ENCODE data around the gene CSK.

The CSK gene

DNA sequence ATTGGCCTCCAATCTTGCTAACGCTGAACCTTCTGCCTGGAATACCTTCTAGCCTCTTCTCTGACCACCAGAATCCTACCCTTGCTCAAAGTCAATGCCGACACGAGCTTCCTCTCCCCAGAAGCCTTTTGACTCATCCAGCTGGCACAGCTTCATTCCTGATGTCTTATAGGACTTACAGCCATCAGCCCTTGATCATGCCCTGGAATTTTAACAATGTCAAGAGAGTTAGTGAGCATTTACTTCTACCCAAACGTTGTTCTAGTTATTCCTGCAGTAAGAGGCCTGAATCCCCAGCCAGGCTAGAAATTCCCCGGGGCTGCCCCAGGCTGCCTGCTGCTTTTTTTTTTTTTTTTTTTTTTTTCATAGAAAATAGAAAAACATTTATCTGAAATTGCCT lies 29.3 kb upstream of the CSK start:
- Histone ChIP-seq H3K27me3 (ENCODE audit: control insufficient read depth, insufficient read depth, low read length) (peaks cover 80% of the 10 kb centered on the region), H3K4me2 (ENCODE audit: low read length) (no peak overlapping the region), H3K9me3 (replicated peaks; ENCODE audit: low read length) (no peaks in the 10 kb centered on the region), H3K4me1 (ENCODE audit: control insufficient read depth, insufficient read depth, low read length) (no peaks in the 10 kb centered on the region), H3K4me3 (ENCODE audit: low read length) (no peak overlapping the region), H3K36me3 (ENCODE audit: insufficient read depth, low read length) (no peaks in the 10 kb centered on the region), H3K9ac (ENCODE audit: low read depth, low read length) (no peak overlapping the region)

DNA sequence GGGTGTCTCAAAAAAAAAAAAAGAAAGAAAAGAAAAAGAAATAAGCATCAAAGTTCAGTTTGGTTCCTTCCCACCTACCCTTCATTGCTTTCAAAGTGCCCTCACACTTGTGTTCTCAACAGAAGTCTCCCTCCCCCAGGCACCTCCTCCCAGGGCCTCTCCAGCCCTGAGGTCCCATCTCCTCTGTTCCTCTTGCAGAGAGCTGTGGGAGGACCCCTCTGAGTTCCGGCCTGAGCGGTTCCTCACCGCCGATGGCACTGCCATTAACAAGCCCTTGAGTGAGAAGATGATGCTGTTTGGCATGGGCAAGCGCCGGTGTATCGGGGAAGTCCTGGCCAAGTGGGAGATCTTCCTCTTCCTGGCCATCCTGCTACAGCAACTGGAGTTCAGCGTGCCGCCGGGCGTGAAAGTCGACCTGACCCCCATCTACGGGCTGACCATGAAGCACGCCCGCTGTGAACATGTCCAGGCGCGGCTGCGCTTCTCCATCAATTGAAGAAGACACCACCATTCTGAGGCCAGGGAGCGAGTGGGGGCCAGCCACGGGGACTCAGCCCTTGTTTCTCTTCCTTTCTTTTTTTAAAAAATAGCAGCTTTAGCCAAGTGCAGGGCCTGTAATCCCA lies 27.2 kb upstream of the CSK start:
- Histone ChIP-seq H3K4me1 (ENCODE audit: control insufficient read depth, insufficient read depth, low read length) (no peaks in the 10 kb centered on the region), H3K36me3 (ENCODE audit: insufficient read depth, low read length) (no peaks in the 10 kb centered on the region), H3K9ac (ENCODE audit: low read depth, low read length) (no peak overlapping the region), H3K27me3 (ENCODE audit: control insufficient read depth, insufficient read depth, low read length) (peaks cover 72% of the 10 kb centered on the region), H3K4me2 (ENCODE audit: low read length) (no peak overlapping the region), H3K4me3 (ENCODE audit: low read length) (no peak overlapping the region), H3K9me3 (replicated peaks; ENCODE audit: low read length) (no peaks in the 10 kb centered on the region)

DNA sequence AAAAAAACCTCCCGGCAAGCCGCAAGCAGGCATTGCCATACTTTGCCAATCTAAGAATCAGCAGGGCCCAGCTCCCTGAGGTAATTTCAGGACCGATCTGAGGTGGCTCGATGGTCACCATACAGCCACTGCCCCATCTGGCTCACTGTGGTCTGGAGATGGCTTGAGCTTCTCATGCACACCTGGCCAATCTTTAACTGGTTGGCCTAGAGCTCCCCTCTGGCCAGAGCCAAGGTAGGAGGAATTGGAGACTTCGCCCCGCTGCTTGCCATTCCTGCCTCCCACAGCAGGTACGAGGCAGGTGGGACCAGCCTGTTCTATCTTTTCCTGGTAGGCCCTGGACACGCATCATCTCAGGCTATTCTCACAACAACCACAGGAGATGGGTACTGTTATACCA lies 23.1 kb upstream of the CSK start:
- Histone ChIP-seq H3K27me3 (ENCODE audit: control insufficient read depth, insufficient read depth, low read length) (peaks cover 64% of the 10 kb centered on the region), H3K4me1 (ENCODE audit: control insufficient read depth, insufficient read depth, low read length) (no peaks in the 10 kb centered on the region), H3K9ac (ENCODE audit: low read depth, low read length) (no peak overlapping the region), H3K36me3 (ENCODE audit: insufficient read depth, low read length) (no peaks in the 10 kb centered on the region), H3K4me3 (ENCODE audit: low read length) (no peak overlapping the region), H3K4me2 (ENCODE audit: low read length) (no peak overlapping the region), H3K9me3 (replicated peaks; ENCODE audit: low read length) (no peaks in the 10 kb centered on the region)

DNA sequence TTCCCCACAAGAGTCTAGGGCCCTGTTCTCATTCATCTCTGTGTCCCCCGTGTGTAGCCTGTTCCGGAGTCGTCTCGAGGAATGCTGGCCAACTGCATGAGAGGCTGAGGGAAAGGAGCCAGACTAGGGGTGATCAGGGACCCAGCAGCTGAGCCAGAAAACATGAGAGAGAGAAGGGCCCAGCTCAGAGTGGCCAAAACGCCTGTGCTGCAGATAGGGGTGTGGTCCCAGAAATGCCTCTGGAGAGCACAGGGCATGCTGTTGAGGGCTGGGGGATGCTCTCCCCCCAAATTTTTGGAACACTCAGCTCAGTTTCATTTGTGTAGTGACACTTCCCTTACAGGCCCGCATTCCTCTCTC lies 19.1 kb upstream of the CSK start:
- H3K4me3 ChIP-seq (ENCODE audit: low read length) = no peak overlapping the region
- no peaks in the 10 kb centered on the region for H3K36me3 ChIP-seq (ENCODE audit: insufficient read depth, low read length)
- H3K27me3 ChIP-seq (ENCODE audit: control insufficient read depth, insufficient read depth, low read length) = peaks cover 53% of the 10 kb centered on the region
- H3K4me2 ChIP-seq (ENCODE audit: low read length) = no peak overlapping the region
- no peak overlapping the region for H3K9ac ChIP-seq (ENCODE audit: low read depth, low read length)
- no peaks in the 10 kb centered on the region for H3K9me3 ChIP-seq (replicated peaks; ENCODE audit: low read length)
- H3K4me1 ChIP-seq (ENCODE audit: control insufficient read depth, insufficient read depth, low read length) = no peaks in the 10 kb centered on the region

DNA sequence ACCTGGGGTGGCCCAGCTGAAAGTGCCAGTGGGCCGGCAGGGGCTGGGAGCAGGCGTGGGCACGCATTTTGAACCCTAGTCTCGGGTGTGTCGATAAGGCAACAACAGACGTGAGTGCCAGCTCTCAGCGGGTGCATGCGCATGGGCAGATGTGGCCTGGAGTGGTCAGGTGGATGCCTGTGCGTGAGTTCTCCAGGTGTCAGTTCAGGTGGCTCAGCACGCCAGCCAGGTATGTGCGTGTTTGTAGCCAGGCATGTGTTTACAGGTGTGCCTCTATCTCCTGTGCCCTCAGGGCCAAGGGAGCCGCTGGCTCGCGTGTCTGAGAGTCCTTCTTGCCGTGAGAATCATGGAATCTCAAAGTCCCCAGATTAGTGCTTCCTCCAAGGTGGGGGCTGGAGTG lies 18.5 kb upstream of the CSK start:
- peaks cover 58% of the 10 kb centered on the region for H3K27me3 ChIP-seq (ENCODE audit: control insufficient read depth, insufficient read depth, low read length)
- no peaks in the 10 kb centered on the region for H3K36me3 ChIP-seq (ENCODE audit: insufficient read depth, low read length)
- no peaks in the 10 kb centered on the region for H3K9me3 ChIP-seq (replicated peaks; ENCODE audit: low read length)
- no peak overlapping the region for H3K4me3 ChIP-seq (ENCODE audit: low read length)
- H3K4me1 ChIP-seq (ENCODE audit: control insufficient read depth, insufficient read depth, low read length) = no peaks in the 10 kb centered on the region
- no peak overlapping the region for H3K9ac ChIP-seq (ENCODE audit: low read depth, low read length)
- H3K4me2 ChIP-seq (ENCODE audit: low read length) = no peak overlapping the region

DNA sequence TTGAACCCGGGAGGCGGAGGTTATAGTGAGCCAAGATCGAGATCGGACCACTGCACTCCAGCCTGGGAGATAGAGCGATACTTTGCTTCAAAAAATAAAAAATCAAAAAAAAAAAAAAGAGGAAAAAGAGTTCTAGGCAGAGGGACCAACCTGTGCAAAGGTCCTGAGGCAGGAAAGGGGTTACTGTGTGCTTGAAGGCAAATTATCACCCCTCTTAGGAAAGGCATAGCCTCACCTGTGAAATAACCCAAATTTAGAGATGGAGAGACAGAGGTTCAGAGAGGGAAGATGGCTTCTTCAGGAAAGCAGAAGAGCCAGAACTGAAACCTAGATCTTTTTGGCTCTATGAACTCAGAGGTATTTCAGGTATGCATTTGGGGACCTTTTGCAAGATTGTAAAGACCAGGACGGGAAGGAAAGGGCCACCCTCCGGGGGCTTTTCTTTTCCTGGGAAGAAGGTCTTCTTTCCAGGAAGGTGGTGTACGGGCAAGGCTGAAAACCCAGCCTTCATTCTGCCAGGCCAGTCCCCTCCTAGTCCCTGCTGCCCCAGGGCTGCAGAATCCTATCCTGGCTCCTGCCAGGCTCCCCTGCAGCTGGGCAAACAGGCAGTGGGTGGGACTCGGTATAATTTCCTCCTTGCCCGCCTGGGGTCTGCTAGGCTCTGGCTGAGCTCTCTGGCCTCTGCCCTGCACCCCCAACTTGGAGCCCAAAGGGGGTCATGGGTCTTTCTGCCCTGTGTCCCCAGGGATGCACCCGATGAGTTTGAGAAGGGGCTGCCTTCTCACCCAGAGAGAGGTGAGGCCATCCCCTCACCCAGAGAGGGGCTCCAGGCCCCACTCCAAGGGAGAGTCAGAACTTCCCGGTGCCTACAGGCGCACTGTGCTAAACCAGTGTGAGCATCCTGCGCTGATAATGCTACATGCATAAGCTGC lies 14.4 kb upstream of the CSK start:
- Histone ChIP-seq H3K9me3 (replicated peaks; ENCODE audit: low read length) (no peaks in the 10 kb centered on the region), H3K4me3 (ENCODE audit: low read length) (no peak overlapping the region), H3K4me1 (ENCODE audit: control insufficient read depth, insufficient read depth, low read length) (peaks cover 2% of the 10 kb centered on the region), H3K36me3 (ENCODE audit: insufficient read depth, low read length) (no peaks in the 10 kb centered on the region), H3K4me2 (ENCODE audit: low read length) (no peak overlapping the region), H3K27me3 (ENCODE audit: control insufficient read depth, insufficient read depth, low read length) (peaks cover 47% of the 10 kb centered on the region), H3K9ac (ENCODE audit: low read depth, low read length) (no peak overlapping the region)

DNA sequence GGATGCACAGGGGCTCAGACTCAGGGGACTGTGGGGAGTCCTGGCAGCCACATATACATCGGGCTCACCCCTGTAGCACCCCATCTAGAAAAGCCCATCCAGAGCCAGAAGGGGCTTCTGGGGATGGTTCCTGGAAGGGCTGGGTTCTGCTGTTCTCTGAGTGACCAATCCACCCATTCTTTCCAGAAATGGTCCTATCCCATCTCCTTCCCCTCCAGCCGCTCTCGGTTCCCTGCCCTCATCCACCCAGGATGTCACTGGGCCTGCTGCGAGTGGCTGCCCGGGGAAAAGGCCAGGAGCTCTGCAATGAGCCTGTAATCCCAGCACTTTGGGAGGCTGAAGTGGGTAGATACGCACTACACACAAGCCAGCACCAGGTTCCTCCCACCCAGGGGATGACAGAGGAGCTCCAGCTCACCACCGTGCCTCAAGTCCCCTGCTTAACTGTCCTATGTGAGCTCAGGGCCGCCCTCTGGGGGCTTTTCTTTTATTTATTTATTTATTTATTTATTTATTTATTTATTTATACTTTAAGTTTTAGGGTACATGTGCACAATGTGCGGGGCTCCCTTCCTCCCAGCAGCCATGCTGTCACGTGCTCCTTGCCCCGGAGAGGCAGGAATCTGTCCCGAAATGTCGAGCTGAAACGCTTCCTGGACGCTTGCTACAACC lies 13.6 kb upstream of the CSK start:
- Histone ChIP-seq H3K9ac (ENCODE audit: low read depth, low read length) (no peak overlapping the region), H3K9me3 (replicated peaks; ENCODE audit: low read length) (no peaks in the 10 kb centered on the region), H3K4me3 (ENCODE audit: low read length) (peak overlapping the region; percentile 40), H3K4me1 (ENCODE audit: control insufficient read depth, insufficient read depth, low read length) (peaks cover 2% of the 10 kb centered on the region), H3K4me2 (ENCODE audit: low read length) (peak overlapping the region; percentile 71), H3K36me3 (ENCODE audit: insufficient read depth, low read length) (no peaks in the 10 kb centered on the region), H3K27me3 (ENCODE audit: control insufficient read depth, insufficient read depth, low read length) (peaks cover 40% of the 10 kb centered on the region)

DNA sequence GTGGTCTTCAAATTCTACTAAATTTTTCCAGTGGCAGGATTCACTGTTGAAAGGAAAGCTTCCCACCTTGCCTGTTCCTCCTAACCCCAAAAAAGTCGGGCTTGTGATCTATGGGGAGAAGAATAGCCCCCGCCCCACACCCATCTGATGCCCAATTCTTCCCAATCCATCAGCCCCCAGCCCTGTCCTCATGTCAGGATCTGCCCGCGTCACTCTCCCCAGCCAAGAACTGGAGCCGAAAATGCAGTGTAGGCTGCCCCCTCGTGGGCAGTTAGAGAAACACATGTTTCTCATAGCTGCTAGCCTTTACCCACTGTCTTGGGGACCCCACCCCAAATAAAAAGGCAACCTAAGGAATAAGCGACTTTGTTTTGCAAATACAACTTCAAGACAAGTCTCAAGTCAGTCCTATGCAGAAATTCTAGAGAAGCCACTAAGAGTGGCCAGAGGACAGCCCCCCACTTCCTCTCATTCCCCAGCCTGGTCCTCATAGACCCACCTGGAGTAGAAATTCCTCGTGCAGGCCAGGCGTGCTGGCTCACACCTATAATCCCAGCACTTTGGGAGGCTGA lies 13.0 kb upstream of the CSK start:
- H3K9me3 ChIP-seq (replicated peaks; ENCODE audit: low read length) = no peaks in the 10 kb centered on the region
- peak overlapping the region; percentile 71 for H3K4me2 ChIP-seq (ENCODE audit: low read length)
- H3K36me3 ChIP-seq (ENCODE audit: insufficient read depth, low read length) = no peaks in the 10 kb centered on the region
- no peak overlapping the region for H3K9ac ChIP-seq (ENCODE audit: low read depth, low read length)
- H3K27me3 ChIP-seq (ENCODE audit: control insufficient read depth, insufficient read depth, low read length) = peaks cover 34% of the 10 kb centered on the region
- H3K4me3 ChIP-seq (ENCODE audit: low read length) = peak overlapping the region; percentile 40
- peaks cover 2% of the 10 kb centered on the region for H3K4me1 ChIP-seq (ENCODE audit: control insufficient read depth, insufficient read depth, low read length)

DNA sequence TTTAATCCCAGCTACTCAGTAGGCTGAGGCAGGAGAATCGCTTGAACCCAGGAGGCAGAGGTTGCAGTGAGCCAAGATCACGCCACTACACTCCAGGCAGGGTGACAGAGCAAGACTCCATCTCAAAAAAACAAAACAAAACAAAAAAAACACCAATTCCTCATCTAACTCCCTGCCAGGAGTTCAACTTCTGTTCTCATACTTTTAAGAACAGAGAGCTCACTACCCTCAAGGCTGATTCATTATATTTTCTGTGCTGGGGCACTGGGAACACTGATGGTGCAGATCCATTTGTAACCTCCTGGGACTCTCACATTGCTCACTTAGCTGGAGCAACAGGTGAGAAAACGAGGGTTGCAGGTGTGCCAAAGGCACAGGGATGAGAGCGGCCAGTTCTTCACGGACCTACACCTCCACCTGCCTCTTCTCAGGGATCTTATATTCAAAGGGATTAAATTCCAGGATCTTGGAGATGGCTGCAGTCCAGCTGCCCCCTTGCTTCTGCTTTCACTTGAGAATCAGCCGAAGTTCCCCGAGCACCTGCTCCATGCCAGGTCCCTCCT lies 12.3 kb upstream of the CSK start:
- Histone ChIP-seq H3K4me3 (ENCODE audit: low read length) (no peak overlapping the region), H3K9me3 (replicated peaks; ENCODE audit: low read length) (no peaks in the 10 kb centered on the region), H3K36me3 (ENCODE audit: insufficient read depth, low read length) (no peaks in the 10 kb centered on the region), H3K4me2 (ENCODE audit: low read length) (no peak overlapping the region), H3K4me1 (ENCODE audit: control insufficient read depth, insufficient read depth, low read length) (peaks cover 2% of the 10 kb centered on the region), H3K27me3 (ENCODE audit: control insufficient read depth, insufficient read depth, low read length) (peaks cover 31% of the 10 kb centered on the region), H3K9ac (ENCODE audit: low read depth, low read length) (no peak overlapping the region)

DNA sequence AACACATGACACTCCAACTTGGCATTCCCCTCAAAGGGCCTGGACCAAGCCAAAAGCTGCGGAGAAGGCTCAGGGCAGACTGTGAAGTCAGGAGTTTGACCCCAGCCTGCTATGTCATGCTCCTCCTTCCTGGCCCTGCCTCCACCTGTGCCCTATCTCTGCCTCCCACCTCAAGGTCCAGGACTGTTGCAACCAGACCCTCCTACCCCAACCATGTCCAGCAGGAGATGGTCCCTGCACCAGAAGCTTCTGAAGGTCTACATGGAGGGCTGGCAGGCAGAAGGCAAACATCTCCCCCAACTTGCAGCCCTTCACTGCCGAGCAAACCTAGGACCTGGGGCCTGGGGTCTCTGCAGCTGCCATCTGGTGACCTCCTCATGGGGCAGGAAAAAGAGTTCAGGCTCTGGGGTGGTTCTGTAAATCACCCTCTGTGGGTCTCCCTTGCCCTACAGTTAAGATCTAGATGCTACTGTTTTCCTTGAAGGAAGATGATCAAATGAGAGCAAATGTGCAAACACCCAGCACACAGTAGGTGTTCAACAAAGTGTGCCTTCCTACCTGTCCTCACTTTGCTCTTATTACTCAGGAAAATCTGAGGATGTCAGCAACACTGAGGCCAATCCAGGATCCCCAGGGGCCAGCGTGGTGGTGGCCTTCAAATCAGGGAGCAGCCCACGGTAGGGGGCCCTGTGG lies 11.5 kb upstream of the CSK start:
- H3K9ac ChIP-seq (ENCODE audit: low read depth, low read length) = no peak overlapping the region
- H3K9me3 ChIP-seq (replicated peaks; ENCODE audit: low read length) = no peaks in the 10 kb centered on the region
- peaks cover 28% of the 10 kb centered on the region for H3K27me3 ChIP-seq (ENCODE audit: control insufficient read depth, insufficient read depth, low read length)
- no peak overlapping the region for H3K4me2 ChIP-seq (ENCODE audit: low read length)
- H3K36me3 ChIP-seq (ENCODE audit: insufficient read depth, low read length) = no peaks in the 10 kb centered on the region
- H3K4me1 ChIP-seq (ENCODE audit: control insufficient read depth, insufficient read depth, low read length) = peaks cover 2% of the 10 kb centered on the region
- no peak overlapping the region for H3K4me3 ChIP-seq (ENCODE audit: low read length)

DNA sequence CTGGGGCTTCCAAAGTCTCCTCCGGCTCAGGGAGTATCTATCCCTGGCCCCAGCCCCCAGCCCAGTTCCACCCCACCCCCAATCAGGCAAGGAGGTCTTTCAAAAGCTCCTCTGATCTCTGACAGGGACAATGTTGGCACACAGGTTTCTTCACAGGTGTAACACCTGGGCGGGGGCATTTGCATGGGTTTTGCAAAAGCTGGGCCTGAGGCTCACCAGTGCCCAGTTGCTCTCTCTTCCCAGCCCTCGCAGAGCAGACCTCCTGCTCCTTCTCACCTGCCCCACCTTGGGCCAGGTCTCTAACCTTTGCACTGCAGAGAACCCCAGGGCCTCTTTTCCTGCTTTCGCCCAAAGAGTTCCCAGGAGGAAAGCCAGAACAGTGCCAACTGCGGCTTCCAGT lies 8.6 kb upstream of the CSK start:
- Histone ChIP-seq H3K4me2 (ENCODE audit: low read length) (no peak overlapping the region), H3K9ac (ENCODE audit: low read depth, low read length) (no peak overlapping the region), H3K4me1 (ENCODE audit: control insufficient read depth, insufficient read depth, low read length) (peaks cover 2% of the 10 kb centered on the region), H3K27me3 (ENCODE audit: control insufficient read depth, insufficient read depth, low read length) (peaks cover 15% of the 10 kb centered on the region), H3K9me3 (replicated peaks; ENCODE audit: low read length) (no peaks in the 10 kb centered on the region), H3K4me3 (ENCODE audit: low read length) (no peak overlapping the region), H3K36me3 (ENCODE audit: insufficient read depth, low read length) (no peaks in the 10 kb centered on the region)

Measured in skeletal muscle satellite cell (primary cell).